HG02943 (cell line): Measurements from ENCODE around the gene PPP1R26.
"Not testable (repeated sequence)": the region's sequence is repeated elsewhere in the genome, so short reads cannot be mapped to it uniquely, and the experiment has no call there.

ENCODE experiments used
- ATAC-seq: cut with Tn5 transposase; IDR thresholded peaks from one replicate; pipeline ENCODE4 v1.9.1; 2021; ENCODE audit warnings: mild to moderate bottlenecking, low read depth, moderate library complexity; ENCODE audit not compliant: unreplicated experiment

PPP1R26 gene, protein sequence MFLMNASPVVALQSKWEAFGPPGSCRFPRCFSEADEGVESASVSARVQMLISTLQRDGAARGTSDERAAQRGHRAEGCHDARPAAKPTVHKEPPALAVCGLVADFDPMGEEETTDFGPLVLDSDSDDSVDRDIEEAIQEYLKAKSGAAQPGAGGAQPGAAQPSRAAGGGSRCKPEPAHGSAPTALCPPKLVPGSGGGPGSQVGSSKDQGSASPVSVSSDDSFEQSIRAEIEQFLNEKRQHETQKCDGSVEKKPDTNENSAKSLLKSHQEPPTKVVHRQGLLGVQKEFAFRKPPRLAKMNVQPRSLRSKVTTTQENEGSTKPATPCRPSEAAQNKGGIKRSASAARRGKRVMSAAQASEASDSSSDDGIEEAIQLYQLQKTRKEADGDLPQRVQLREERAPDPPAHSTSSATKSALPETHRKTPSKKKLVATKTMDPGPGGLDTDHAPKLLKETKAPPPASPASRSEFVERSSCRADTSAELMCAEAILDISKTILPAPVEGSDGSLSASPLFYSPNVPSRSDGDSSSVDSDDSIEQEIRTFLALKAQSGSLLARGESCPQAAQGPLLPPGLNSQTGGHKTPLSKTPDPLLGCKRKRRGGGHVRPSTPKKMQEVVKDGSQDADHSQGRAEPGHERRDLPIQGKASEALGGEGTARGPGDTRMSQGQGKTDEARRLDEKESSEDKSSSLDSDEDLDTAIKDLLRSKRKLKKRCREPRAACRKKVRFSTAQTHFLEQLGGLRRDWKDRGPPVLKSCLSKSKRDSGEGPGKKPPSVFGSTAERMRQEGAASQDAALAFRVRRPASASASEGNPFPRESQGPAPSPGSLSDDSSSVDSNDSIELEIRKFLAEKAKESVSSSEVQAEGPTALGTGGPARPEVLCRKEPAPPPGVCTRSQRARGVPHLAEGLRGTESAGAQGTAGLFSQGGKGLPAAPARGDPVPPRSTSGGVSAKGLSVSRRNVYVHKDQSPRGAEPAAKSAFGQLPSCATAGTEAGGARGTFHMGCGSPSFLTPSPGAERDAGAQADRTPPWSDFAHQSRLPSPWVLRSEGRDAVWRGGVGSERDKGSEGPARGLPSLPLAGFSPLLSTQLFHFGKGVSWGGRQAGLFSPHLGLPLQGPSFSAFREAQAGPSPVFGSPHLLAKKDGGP (N-terminal part only)

DNA sequence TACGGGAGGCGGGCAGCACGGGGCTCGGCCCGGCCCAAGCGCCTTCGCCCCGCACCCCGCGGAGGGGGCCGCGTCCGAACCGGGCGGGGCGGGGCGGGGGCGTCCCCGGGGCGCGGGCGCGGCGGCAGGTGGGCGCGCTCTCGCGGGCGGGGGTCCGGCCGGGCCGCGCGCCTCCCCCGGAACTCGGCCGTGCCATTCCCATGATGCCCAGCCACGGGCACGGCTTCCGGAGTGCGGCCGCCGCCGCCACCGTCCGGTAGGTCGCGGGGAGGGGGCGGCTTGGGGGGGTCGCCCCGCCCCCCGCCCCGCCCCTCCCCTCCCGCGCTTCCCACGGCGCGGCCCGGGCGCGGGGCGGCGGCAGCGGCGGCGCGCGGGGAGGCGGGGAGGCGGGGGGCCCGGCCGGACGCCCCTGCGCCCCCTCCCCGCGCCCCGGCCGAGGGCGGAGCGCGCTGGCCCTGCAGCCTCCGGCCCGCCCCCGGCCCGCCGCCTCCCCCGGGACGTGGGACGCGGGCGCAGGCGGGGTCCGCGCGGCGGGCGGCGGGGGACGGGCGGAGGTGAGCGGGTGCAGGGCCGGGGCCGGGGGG is at the start of gene PPP1R26:
Gene PPP1R26, plus strand, starts transcription at position 314 of the 584 bp plus-strand sequence. CDS start 4,729 bp downstream, outside the sequence.
- ATAC-seq: no peak

DNA sequence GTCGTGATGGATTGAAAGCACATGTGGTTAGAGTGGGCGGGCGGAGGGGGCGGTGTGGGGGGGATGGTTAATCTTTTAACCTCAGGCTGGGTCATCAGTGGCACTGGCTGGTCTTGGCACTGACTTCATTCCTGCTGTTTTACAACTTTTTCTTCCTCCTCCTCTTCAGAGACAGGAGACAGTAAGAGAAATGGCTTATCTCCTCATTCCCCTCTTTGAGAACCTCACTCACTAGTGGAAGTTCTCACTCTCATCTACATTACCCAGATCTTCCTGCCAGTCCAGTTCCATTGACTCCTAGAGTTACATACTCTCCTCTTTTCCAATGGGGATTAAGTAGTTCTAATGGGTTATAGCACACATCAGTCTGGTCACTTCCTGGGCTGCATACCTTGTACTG is 42.3 kb upstream of the PPP1R26 start:
- no peak for ATAC-seq

DNA sequence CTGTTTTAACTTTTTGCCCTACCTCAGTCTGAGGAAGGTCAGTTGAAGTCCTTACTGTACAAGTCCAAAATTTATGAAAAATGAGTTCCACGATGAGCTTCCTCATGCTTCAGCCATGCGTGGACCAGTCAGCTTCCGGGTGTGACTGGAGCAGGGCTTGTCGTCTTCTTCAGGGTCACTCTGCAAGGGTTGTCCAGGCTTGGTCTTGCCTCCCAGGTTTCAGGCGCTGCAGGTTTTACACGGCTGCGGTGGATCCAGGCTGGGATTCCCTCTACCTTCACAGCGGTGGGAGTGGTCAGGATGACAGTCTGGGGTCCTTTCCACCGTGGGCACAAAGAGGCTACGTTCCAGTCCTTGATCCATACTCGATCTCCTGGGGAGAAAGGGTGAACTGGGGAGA is 41.9 kb upstream of the PPP1R26 start:
- not testable (repeated sequence) for ATAC-seq

DNA sequence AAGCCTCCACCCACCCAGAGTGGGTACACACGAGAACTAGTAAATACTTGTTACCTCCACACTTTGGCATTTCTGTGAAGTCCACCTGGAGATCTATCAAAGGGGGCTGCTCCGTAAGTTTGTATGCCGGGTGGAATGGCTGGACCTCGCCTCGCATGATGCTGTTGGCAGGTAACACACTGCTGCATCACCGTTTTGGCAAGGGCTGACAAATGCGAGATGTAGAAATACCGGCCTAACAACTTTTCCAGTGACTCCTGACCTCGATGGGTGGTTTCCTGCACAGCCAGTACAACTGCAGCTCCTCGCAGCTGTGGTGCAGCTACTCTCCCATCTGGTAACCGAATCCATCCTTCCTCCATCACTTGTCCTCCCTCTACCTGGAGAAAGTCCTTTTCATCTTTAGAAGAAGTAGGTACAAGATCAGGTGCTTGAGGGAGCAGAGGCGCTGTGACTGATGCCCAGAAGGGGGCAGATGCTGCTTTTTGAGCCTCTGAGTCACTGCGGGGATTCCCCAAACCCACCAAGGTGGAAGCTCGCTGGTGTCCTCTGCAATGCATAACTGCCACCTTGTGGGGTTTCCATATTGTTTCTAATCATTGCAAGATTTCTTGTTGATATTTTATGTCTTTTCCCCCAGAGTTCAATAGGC is 40.9 kb upstream of the PPP1R26 start:
- not testable (repeated sequence) for ATAC-seq

DNA sequence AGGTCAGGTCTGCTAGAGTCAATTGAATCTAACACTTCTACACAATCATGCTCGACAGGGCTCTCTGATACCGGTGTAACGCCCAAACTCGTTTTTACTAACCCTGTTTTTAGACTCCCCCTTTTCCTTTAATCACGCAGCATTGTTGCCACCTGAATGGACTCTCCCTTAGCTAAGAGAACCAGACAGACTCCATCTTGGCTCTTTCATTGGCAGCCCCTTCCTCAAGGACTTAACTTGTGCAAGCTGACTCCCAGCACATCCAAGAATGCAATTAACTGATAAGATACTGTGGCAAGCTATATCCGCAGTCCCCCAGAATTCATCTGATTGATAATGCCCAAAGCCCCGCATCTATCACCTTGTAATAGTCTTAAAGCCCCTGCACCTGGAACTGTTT is 40.1 kb upstream of the PPP1R26 start:
- not testable (repeated sequence) for ATAC-seq

DNA sequence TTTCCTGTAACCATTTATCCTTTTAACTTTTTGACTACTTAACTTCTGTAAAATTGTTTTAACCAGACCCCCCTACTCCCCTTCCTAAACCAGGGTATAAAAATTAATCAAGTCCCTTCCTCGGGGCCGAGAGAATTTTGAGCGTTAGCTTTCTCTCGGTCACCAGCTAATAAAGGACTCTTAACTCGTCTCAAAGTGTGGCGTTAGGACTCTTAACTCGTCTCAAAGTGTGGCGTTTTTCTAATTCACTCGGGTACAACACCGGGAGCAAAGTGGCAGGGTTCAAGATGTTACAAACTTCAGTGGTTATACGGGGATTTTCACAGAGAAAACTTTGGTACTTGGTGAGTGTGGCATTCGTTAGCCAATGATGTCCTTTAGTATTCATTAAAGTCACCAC is 39.7 kb upstream of the PPP1R26 start:
- no peak for ATAC-seq

DNA sequence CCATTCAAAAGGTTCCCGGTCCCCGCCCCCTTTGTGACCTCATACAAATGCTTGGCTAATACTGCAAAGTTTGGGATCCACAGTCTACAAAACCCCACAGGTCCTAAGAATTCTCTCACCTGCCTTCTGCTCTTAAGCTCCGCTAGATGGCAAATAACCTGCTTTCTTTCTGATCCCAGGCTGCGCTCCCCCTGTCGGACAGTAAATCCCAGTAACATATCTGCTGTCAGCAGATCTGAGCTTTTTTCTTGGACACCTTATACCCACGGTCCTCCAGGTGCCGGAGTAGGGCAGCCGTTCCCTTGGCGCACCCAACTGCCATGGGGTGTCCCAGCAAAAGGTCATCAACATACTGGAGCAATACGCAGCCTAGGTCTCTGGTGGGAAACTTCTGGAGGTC is 39.0 kb upstream of the PPP1R26 start:
- no peak for ATAC-seq

DNA sequence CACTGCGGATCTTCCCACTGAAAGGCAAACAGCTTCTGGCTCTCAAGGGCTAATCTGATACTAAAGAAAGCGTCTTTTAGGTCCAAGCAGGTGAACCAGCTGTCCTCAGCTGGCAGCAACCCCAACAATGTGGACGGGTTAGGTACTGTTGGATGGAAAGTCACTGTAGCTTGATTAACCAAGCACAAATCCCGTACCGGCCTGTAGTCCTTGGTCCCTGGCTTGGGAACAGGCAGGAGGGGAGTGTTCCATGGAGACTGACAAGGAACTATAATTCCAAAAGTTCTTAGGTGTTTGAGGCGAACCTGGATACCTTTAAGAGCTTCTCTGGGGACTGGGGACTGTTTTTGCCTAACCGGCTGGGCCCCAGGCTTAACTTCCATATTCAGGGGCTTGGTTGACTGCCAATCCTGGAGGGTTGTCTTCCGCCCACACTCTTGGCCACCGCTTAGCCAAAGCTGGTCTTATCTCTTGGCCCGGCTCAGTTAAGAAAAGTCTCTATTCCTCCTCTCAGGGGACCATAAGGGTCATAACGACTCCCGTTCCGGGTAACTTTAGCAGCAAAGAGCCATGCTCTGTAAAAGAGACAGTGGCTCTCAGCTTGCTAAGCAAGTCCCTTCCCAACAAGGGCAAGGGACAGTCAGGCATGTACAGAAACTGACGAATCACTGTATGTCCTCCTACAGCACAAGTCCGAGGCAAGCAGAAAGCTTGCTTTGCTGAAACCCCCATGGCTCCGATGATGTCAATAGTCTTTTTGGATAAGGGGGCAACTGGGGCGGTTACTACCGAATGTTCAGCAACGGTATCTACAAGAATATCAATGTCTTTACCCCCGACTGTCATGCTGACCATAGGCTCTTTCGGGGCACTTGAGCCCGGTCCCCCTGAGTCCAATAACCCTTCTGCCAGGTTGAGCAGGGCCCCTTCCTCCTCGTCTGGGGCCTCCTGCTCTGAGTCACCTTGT is 38.2 kb upstream of the PPP1R26 start:
- ATAC-seq: not testable (repeated sequence)

DNA sequence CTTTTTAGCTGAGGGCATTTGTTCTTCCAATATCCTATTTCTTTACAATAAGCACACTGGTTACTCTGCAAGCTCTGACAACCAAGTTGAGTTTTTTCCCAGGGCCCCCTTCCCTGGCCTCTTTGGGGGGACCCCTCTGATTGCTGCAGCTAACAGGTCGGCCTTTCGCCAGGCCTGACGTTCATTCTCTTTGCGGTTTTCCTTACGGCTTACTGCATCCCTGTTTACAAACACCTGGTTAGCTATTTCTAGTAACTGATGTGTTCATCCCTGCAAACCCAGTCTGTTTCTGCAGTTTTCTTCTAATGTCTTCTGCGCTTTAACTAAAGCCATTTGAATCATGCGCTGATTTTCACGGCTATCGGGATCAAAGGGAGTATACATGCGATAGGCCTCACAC is 37.5 kb upstream of the PPP1R26 start:
- ATAC-seq: no peak

DNA sequence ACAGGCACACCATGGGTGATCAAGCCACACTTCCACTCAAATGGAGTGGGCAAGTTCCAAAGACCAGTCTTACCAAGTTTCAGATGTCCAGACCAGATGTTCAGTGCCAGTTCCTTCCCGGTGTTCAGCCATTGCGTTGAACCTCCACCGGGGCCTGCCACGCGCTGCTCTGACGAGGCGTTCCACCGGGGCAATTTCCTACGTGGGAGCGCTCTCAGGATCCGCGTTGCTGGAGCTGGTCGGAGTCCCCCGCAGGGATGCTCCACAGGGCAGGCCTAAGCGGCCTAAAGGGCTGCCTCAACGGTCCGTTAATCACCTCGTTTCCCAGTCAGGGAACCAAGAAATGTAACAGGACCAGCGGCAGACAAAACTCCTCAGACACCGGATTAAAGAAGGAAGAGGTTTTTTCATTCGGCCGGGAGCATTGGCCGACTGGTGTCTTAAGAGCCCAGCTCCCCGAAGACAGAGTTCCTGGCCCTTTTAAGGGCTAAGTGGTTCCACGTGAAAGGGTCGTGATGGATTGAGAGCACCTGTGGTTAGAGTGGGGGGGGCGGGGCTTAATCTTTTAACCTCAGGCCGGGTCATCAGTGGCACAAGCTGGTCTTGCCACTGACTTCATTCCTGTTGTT is 35.7 kb upstream of the PPP1R26 start:
- no peak for ATAC-seq

DNA sequence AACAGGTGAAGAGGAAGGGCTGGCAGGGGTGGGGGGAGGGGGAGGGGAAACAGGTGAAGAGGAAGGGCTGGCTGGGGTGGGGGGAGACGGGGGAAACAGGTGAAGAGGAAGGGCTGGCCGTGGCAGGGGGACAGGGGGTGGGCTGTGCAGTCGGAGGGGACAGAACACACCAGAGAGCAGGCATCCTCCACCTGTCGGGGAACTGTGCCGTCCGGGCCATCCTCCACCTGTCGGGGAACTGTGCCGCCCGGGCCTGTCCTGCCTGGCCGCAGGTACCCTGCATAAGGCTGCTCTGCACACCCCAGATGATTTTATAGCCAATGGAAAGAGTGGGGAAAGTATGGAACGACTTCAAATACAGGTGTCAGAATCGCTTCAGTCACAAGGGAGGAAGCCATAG is 32.5 kb upstream of the PPP1R26 start:
- no peak for ATAC-seq

DNA sequence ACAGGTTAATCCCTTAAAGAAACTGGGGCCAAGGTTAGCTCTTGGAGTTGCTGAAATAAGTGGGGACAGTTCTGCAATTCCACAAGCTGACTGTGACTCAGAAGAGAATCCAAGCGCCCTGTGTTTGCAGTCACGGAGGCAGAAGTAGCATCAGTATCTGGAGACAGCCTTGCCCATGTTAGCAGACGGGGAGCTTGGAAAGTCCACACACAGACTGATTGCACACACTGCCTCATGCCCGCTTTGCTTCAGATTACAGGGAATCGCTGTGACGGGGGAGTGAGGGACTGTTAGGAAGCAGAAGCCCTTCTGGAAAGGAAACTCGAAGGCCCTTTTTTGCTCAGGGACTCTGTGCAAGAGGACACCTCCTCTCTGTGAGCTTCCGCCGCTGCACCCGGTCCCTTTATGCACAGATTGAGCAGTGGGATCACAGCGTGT is 30.9 kb upstream of the PPP1R26 start:
- ATAC-seq: no peak

DNA sequence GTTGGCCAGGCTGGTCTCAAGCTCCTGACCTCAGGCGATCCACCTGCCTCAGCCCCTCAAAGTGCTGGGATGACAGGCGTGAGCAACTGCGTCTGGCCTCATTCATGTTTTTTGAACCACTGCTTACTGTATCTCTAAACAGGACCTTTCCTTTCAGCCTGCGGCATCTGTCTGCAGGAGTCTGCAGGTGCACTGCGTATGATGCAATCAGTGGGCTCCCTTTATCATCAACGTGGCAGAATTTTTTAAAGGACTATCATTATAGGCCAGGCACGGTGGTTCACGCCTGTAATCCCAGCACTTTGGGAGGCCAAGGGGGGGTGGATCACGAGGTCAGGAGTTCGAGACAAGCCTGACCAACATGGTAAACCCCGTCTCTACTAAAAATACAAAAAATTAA is 30.1 kb upstream of the PPP1R26 start:
- not testable (repeated sequence) for ATAC-seq

DNA sequence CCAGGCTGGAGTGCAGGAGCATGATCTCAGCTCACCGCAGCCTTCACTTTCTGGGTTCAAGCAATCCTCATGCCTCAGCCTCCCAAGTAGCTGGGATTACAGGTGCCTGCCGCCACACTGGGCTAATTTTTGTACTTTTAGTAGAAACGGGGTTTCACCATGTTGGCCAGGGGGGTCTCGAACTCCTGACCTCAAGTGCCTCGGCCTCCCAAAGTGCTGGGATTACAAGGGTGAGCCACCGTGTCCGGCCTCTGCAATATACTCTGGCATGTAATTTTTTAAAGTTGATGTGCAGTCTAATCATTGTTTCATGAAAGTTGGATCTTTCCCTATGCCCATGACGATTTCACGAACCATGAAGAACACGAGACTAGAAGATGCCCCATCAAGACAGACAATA is 28.6 kb upstream of the PPP1R26 start:
- no peak for ATAC-seq

DNA sequence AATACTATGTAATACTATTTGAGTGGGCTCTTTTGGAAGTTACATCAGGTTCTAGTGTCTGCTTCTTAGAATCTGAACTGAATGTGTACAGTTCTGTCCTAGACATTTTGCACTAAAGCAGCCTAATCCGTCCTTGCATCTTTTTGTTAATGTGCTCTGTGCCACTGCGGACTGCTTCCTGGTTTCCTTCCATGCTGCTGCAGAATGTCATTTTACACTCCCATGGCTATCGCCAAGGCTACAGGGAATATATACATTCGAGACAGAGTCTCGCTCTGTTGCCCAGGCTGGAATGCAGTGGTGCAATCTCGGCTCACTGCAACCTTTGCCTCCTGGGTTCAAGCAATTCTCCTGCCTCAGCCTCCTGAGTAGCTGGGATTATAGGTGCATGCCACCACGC is 27.7 kb upstream of the PPP1R26 start:
- not testable (repeated sequence) for ATAC-seq

DNA sequence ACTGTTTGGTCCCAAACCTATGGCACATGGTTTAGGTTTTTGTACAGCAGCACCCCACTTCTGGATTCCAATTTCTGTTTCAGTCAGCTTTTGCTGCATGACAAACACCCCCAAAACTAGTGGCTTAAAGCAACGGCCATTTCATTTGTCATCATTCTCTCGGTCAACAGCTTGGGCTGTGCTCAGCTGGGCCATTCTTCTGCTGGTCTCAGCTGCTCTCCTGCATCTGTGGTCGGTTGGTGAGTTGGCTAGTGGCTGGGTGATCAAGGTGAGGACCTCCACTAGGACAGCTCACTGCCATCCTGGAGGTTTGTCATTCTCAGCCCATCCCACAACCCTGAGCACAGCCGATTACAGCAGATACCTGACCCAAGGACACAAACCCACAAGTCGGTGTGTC is 24.8 kb upstream of the PPP1R26 start:
- no peak for ATAC-seq

DNA sequence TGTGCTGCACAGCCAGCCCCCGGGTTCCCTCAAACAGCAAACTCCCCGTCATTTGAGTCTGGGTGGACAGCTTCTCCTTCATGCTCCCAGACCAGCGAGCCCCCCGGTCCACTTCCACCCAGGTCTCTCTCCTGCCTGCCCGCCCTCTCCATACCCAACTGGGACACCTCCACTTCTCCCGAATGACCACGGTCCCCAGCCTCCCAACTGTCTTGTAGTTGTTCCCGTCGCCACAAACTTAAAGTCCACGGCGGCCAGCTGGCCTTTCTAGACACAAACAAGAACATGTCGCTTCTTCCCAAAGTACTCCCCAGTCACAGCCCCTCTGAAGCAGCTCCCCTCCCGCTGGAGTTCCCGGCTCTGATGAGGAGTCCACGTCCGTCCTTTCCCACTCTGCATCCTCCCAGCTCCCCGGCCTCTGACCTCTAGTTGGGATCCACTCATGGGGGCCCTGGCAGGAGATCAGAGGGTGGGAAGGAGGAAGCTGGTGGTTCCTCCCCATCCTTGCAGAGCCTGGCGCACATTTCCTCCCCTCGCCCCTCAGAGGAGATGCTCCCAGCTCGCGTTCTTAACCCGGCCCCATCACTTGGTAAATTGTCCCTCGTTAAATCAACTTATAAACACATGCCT is 24.1 kb upstream of the PPP1R26 start:
- no peak for ATAC-seq
